Measurements from ENCODE around the gene PRR29.

PRR29 gene

GRCh38 chr17:63998050-63998720 is at the start of gene PRR29:
Gene PRR29 (plus strand): TSS chr17:63998351. CDS start chr17:63998365, 14 bp downstream.
- peak; percentile 72 for DNase-seq

- DNase-seq: no peak
Observed at GRCh38 chr17:63948521-63948920, 49.6 kb upstream of the PRR29 start.

DNA sequence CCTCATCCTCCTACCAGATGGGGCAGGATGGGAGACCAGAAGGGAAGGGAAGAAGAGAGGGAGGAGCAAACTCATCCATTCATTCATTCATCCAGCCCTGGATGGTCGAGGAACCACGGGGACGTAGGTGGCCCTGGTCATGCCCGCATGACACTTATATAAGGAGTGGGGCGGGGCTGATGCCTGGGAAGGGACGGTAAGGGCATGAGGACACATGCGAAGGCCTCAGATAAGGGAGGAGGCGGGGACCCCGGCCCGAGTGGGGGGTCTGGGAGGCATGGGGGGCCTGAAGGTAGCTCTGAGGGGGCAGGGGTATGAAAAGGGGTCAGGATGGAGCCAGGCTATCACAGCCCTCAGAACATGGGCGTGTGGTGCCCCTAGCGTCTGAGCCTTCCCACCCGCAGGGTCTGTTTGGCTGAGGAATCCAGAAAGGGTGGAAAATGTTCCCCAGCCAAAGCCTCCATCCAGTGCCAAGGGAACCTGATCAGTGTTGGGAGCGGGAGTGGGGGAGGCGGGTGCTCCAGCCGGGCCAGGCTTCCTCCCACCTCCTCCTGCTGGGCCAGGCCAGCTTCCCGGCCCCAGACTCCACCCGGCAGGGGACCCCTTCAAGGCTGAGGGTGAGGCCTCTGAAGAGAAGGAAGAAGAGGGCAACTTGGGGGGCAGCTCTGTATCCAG is 48.4 kb upstream of the PRR29 start:
- DNase-seq: no peak

- DNase-seq: peak; percentile 28
Observed at GRCh38 chr17:63950940-63951907, 46.9 kb upstream of the PRR29 start.

GRCh38 chr17:63954402-63955063 is 43.6 kb upstream of the PRR29 start:
- peak; percentile 21 for DNase-seq

GRCh38 chr17:63955232-63955631 is 42.9 kb upstream of the PRR29 start:
- DNase-seq: no peak

GRCh38 chr17:63955791-63956190 is 42.4 kb upstream of the PRR29 start:
- DNase-seq: no peak

- no peak for DNase-seq
Observed at GRCh38 chr17:63956296-63956920, 41.7 kb upstream of the PRR29 start.

- no peak for DNase-seq
Observed at GRCh38 chr17:63960006-63960405, 38.1 kb upstream of the PRR29 start.

DNA sequence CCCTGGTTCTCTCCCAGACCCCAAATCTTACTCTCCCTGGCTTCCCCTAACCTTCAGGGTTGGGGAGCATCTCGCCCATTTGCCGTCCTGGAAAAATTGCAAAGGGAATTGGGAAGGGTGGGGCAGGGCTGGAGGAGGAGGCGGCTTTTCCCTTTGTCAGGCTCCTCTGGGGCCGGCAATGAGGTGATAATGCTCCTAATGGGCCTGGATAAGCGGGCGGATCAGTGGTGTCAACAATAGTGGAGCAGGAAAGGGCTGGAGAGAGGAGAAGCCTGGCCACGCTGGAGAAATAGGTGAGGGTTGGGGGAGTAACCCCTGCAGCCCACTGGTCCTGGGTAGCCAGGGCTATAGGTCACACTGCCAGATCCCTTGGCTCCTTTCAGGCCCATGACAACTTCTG is 37.7 kb upstream of the PRR29 start:
- DNase-seq: no peak

- peak; percentile 26 for DNase-seq
Observed at GRCh38 chr17:63961355-63962212, 36.6 kb upstream of the PRR29 start.

GRCh38 chr17:63962298-63962744 is 35.8 kb upstream of the PRR29 start:
- no peak for DNase-seq

DNA sequence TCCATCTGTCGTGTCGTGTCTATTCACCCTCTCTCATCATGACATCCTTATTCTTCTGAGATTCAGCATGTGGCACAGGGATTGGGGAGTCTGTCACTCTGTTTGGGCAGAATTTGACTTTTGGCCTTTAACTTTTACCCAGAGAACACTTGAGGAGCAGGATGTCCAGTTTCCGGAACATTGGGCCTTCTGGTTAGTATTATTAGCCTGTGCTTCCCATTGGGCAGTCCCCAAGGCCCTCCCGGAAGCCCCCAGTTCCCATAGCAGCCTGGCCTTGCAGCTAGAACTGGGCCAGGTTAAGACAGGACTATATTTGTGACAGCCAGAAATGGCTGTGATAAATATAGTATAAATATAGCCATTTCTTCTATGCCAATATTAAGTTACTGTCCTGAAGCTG is 35.0 kb upstream of the PRR29 start:
- DNase-seq: no peak

DNA sequence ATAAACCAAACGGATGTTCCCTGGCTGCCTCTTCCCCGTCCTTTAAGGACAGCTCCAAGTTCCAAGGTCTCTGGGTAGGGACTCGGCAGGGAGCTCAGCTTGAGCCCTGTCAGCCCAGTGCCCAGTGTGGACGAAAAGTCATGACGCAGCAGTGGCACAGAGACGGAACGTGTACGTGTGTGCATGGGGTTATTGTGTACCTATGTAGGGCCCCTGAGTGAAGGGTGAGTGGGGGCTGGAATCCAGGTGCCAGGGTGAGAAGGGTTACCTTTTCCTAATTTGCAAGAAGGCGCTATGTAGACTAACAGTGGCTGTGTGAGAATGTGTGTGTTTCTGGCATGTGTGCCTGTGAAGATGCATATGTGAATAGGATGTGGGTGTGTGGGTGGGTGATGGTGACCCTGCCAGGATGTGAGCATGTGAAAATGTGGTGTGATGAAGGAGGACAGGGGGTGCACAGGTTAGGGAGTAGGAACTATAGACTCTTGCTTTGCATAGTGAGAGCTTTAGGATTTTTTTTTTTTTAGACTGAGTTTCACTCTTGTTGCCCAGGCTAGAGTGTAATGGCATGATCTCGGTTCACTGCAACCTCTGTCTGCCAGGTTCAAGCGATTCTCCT is 31.4 kb upstream of the PRR29 start:
- peak; percentile 34 for DNase-seq

- peak; percentile 39 for DNase-seq
Observed at GRCh38 chr17:63967953-63968352, 30.2 kb upstream of the PRR29 start.

GRCh38 chr17:63969278-63969677 is 28.9 kb upstream of the PRR29 start:
- DNase-seq: no peak

DNA sequence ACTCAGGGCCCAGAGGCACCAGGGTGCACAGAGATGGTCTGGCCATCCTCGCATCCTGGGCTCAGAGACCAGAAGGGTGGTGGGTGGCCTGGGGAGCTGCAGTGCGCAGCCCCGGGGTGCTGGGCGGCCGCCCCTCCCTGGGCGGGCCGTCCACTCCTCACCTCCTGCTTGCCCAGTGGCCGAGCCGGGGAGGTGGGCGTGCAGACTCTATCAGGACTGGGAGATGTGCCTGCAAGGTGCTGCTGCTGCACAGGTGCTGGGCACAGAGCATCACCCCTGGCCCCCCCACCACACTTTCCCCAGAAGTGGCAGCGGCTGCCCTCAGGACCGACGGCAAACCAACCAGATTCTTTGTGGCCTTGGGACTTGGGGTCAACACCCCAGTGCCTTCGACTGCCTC is 25.4 kb upstream of the PRR29 start, which contains the start of gene SCN4A:
SCN4A (minus strand) TSS at position 123 of the 400 bp plus-strand sequence; CDS start at position 46, 77 bp downstream.
- DNase-seq: no peak

- DNase-seq: no peak
Observed at GRCh38 chr17:63973247-63973646, 24.9 kb upstream of the PRR29 start.

- DNase-seq: no peak
Observed at GRCh38 chr17:63973930-63974593, 24.1 kb upstream of the PRR29 start.

- no peak for DNase-seq
Observed at GRCh38 chr17:63974594-63975192, 23.5 kb upstream of the PRR29 start.
